Activated CD4-positive, alpha-beta T cell treated with anti-CD3 and anti-CD28 coated beads, Interleukin-2, amount 10 ng/mL, durations not matched to agents 7 days and 5 days (primary cell): ENCODE measurements around the gene KIF22. TPM values are rescaled to one million over a fixed set of nuclear protein-coding genes. Genes with fewer than 3 reads are reported as not detected.
"Not testable (repeated sequence)": the region's sequence is repeated elsewhere in the genome, so short reads cannot be mapped to it uniquely, and the experiment has no call there.

Experiments used
- CTCF ChIA-PET: fragments of 350-600 bp; sonication (Branson Sonifier 250); formaldehyde crosslinking; loops from one replicate; lab custom pipeline; 2021; ENCODE audit warnings: antibody characterized with exemption; lab: Charles Lee
- POLR2A ChIA-PET: fragments of 350-600 bp; sonication (Branson Sonifier 250); formaldehyde crosslinking; loops from one replicate; lab custom pipeline; 2021; ENCODE audit warnings: antibody characterized with exemption; lab: Charles Lee
- DNase-seq: peaks from one replicate; pipeline ENCODE4 v3.0.0-alpha.2; 2020
- H3K27ac Mint-ChIP-seq: one replicate; pipeline ENCODE4 v1.8.0; 2021; ENCODE audit warnings: mild to moderate bottlenecking, moderate library complexity, mixed read lengths
- H3K27me3 Mint-ChIP-seq: one replicate; pipeline ENCODE4 v1.8.0; 2021; ENCODE audit warnings: mixed read lengths
- H3K36me3 Mint-ChIP-seq: one replicate; pipeline ENCODE4 v1.8.0; 2021; ENCODE audit warnings: low read depth, mixed read lengths
- H3K4me1 Mint-ChIP-seq: one replicate; pipeline ENCODE4 v1.8.0; 2021; ENCODE audit warnings: mixed read lengths
- H3K4me3 Mint-ChIP-seq: one replicate; pipeline ENCODE4 v1.8.0; 2021; ENCODE audit warnings: mild to moderate bottlenecking, moderate library complexity, mixed read lengths
- H3K9me3 Mint-ChIP-seq: one replicate; pipeline ENCODE4 v1.8.0; 2021; ENCODE audit warnings: mixed read lengths
- total RNA-seq, 2 experiments: library from RNA; stranded (reverse); gene quantifications; one replicate each; pipeline ENCODE4 v1.2.3, GENCODE V29; 2021

The KIF22 gene
- total RNA-seq, 2 experiments from 2014 or later: 244 to 253 TPM

DNA sequence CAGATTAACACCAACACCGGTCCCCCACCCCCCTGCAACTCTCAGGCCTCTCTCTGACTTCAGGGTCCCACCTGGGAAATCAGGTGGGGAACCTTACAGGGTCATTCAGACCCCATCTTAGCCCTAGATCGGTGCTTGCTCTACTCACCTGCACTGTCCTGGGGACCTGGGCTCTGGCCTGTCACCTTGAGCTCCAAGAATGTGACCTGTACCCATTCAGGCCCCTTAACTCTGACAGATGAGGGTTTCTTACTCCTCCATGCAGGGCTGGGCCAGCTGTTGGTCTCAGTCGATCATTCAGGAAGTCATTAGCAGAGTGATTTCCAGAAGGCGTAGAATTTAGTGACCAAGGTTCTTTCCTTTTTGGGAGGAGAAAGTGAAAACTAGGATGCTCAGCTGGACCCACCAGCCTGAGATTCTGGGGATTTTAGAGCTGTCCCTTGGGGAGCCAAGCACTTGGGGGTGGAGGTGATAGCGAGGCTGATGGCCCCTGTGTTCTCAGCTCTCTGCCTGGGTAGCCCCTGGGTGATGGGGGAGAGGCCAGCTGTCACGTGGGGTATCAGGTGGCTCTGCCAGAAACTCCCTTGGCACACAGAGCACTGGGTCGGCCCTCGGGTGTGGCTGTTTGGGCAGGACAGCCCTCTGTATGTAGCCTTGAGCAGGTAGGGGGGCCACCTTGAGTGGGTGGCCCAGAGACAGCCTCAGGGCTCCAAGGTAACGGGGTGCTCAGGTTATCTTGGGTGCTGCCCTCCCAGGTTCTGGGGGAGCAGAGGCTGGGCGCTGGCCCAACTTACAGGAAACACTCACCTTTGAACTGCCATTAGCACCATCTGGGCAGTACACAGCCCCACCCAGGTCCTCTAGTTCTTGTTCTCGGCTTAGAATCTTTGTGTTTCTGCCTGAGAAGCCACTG, 30.4 kb downstream of the KIF22 start:
- peak; percentile 50 for DNase-seq
- ChIA-PET POLR2A (no interaction called here), CTCF (interaction anchor here (0.6 to 8.8 kb wide), 11 partner anchors 12 to 271 kb away, joined by 3 to 46 read pairs (median 3); partner anchors contain the start of genes CDIPT, KIF22, MAZ and TBX6)
- Mint-ChIP-seq H3K4me3 (peak overlapping the region; percentile 91), H3K9me3 (no peaks in the 10 kb centered on the region), H3K4me1 (peaks cover 70% of the 10 kb centered on the region), H3K36me3 (peaks cover 48% of the 10 kb centered on the region), H3K27ac (peak overlapping the region; percentile 84), H3K27me3 (no peaks in the 10 kb centered on the region)

DNA sequence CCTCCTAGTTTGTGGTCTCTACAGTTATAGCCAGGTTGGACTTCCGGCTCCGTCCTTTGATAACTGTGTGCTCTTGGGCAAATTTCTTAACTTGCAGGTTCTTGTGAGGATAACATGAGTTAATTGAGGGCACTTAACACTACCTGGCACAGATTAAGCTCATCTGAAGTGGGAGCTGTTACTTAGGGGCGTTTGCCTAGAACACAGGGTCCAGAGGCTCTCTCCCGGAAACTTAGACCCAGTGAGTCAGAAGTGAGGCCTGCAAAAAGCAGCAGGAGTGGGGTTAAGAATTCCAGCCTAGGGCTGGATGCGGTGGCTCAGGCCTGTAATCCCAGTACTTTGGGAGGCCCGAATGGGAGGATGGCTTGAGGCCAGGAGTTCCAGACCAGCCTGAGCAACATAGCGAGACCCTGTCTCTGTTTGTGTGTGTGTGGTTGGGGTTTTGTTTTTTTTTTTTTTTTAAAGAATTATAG, 31.1 kb downstream of the KIF22 start:
- Mint-ChIP-seq H3K27ac (peak overlapping the region; percentile 84), H3K9me3 (no peaks in the 10 kb centered on the region), H3K27me3 (no peaks in the 10 kb centered on the region), H3K4me3 (peak overlapping the region; percentile 91), H3K4me1 (peaks cover 76% of the 10 kb centered on the region), H3K36me3 (peaks cover 47% of the 10 kb centered on the region)
- ChIA-PET POLR2A (interaction anchor here (0.7 kb wide), 1 partner anchor 11 kb away, joined by 4 read pairs; no protein-coding TSS in a partner anchor), CTCF (interaction anchor here (0.6 to 7.2 kb wide), 6 partner anchors 13 to 270 kb away, joined by 3 to 41 read pairs (median 11); partner anchors contain the start of genes MAZ and TBX6)
- no peak for DNase-seq

GRCh38 chr16:29824589-29825144, 34.1 kb downstream of the KIF22 start:
- CTCF ChIA-PET: interaction anchor here (0.6 to 7.2 kb wide), 9 partner anchors 8 to 277 kb away, joined by 3 to 39 read pairs (median 4); partner anchors contain the start of genes DOC2A, MAZ and PAGR1
- no peak for DNase-seq
- Mint-ChIP-seq H3K4me1 (peaks cover 72% of the 10 kb centered on the region), H3K27ac (peak overlapping the region; percentile 74), H3K9me3 (no peaks in the 10 kb centered on the region), H3K27me3 (no peaks in the 10 kb centered on the region), H3K36me3 (peaks cover 28% of the 10 kb centered on the region), H3K4me3 (peak overlapping the region; percentile 26)
- POLR2A ChIA-PET: no interaction called here

- DNase-seq: peak; percentile 63
- CTCF ChIA-PET: interaction anchor here (0.6 to 3.6 kb wide), 8 partner anchors 9 to 278 kb away, joined by 3 to 19 read pairs (median 5); partner anchors contain the start of genes KCTD13 and PAGR1
- Mint-ChIP-seq H3K4me3 (peak overlapping the region; percentile 26), H3K27me3 (no peaks in the 10 kb centered on the region), H3K36me3 (peaks cover 27% of the 10 kb centered on the region), H3K9me3 (no peaks in the 10 kb centered on the region), H3K27ac (peak overlapping the region; percentile 74), H3K4me1 (peaks cover 70% of the 10 kb centered on the region)
- POLR2A ChIA-PET: no interaction called here
Observed at GRCh38 chr16:29825145-29826044, 34.8 kb downstream of the KIF22 start.

DNA sequence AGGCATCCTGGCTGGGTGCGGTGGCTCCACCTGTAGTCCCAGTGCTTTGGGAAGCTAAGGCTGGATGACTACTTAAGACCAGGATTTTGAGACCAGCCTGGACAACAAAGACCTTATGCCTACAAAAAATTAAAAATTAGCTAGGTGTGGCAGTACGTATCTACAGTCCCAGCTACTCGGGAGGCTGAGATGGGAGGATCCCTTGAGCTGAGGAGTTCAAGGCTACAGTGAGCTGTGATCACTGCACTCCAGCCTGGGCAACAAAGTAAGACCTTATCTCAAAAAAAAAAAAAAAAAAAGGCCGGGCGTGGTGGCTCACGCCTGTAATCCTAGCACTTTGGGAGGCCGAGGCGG, 35.8 kb downstream of the KIF22 start:
- ChIA-PET CTCF (interaction anchor here (0.6 to 3.6 kb wide), 11 partner anchors 10 to 1322 kb away, joined by 3 to 19 read pairs (median 5); partner anchors contain the start of genes CDIPT, KCTD13 and PAGR1), POLR2A (interaction anchor here (0.6 to 1.0 kb wide), 2 partner anchors 12 to 193 kb away, joined by 3 to 4 read pairs; no protein-coding TSS in a partner anchor)
- DNase-seq: no peak
- Mint-ChIP-seq H3K4me1 (peaks cover 70% of the 10 kb centered on the region), H3K27me3 (no peaks in the 10 kb centered on the region), H3K9me3 (no peaks in the 10 kb centered on the region), H3K36me3 (peaks cover 27% of the 10 kb centered on the region), H3K27ac (peak overlapping the region; percentile 92), H3K4me3 (peak overlapping the region; percentile 71)

DNA sequence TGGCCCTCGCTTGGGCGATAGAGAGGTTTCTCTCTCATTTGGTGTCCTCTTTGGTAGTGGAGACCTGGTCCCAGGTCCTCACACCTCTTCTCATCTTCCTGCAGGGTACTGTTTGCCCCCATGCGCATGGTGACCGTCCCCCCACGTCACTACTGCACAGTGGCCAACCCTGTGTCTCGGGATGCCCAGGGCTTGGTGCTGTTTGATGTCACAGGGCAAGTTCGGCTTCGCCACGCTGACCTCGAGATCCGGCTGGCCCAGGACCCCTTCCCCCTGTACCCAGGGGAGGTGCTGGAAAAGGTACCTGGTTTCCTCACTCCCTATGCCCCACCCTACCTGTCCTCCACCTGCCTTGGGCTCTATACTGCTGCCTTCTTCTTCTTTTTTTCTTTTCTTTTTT, 40.2 kb downstream of the KIF22 start:
- peaks cover 37% of the 10 kb centered on the region for H3K36me3 Mint-ChIP-seq
- DNase-seq: no peak
- POLR2A ChIA-PET: no interaction called here
- CTCF ChIA-PET: no interaction called here
- H3K4me3 Mint-ChIP-seq: no peak overlapping the region
- H3K4me1 Mint-ChIP-seq: peaks cover 32% of the 10 kb centered on the region
- no peaks in the 10 kb centered on the region for H3K27me3 Mint-ChIP-seq
- no peak overlapping the region for H3K27ac Mint-ChIP-seq
- H3K9me3 Mint-ChIP-seq: no peaks in the 10 kb centered on the region

- H3K4me3 Mint-ChIP-seq: no peak overlapping the region
- DNase-seq: no peak
- no peaks in the 10 kb centered on the region for H3K9me3 Mint-ChIP-seq
- ChIA-PET CTCF (no interaction called here), POLR2A (no interaction called here)
- H3K27ac Mint-ChIP-seq: peak overlapping the region; percentile 54
- peaks cover 42% of the 10 kb centered on the region for H3K36me3 Mint-ChIP-seq
- peaks cover 26% of the 10 kb centered on the region for H3K4me1 Mint-ChIP-seq
- no peaks in the 10 kb centered on the region for H3K27me3 Mint-ChIP-seq
Observed at GRCh38 chr16:29831490-29831889, 40.9 kb downstream of the KIF22 start.

DNA sequence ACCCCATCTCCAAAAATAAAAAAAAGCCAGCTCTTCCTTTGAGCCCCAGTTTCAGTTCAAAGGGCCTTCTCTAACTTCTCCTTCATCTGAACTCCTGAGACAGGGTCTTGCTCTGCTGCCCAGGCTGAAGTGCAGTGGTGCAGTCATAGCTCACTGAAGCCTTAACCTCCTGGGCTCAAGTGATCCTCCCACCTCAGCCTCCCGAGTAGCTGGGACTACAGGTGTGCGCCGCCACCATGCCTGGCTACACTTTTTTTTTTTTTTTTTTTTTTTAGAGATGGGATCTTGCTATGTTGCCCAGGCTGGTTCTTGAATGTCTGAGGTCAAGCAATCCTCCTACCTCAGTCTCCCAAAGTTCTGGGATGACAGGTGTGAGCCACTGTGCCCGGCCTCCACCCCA, 42.7 kb downstream of the KIF22 start:
- not testable (repeated sequence) for H3K27ac Mint-ChIP-seq, H3K4me3 Mint-ChIP-seq, DNase-seq, H3K27me3 Mint-ChIP-seq, H3K9me3 Mint-ChIP-seq
- H3K4me1 Mint-ChIP-seq: peaks cover 12% of the 10 kb centered on the region
- peaks cover 50% of the 10 kb centered on the region for H3K36me3 Mint-ChIP-seq
- ChIA-PET CTCF (interaction anchor here (0.8 to 1.5 kb wide), 3 partner anchors 12 to 192 kb away, joined by 3 to 5 read pairs (median 3); no protein-coding TSS in a partner anchor), POLR2A (interaction anchor here (0.7 kb wide), 1 partner anchor 77 kb away, joined by 4 read pairs; no protein-coding TSS in a partner anchor)

DNA sequence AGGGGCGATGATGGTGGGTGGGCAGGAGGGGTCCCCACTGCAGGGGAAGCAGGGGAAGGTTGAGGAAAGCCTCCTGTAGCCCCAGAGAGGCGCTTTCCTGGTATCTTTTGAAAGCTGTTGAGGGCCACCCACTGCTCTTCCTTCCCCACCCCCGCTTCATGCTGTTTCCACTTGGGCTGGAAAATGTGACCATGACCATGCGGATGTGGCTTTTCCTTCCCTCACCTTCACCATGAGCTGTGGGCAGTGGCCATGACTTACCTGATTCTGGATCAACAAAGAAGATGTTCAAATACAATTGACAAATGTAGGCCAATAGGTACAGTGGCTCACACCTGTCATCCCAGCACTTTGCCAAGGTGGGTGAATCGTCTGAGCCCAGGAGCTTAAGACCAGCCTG, 43.5 kb downstream of the KIF22 start:
- Mint-ChIP-seq H3K27me3 (no peaks in the 10 kb centered on the region), H3K4me3 (no peak overlapping the region), H3K9me3 (no peaks in the 10 kb centered on the region), H3K4me1 (peaks cover 7% of the 10 kb centered on the region), H3K36me3 (peaks cover 50% of the 10 kb centered on the region), H3K27ac (no peak overlapping the region)
- CTCF ChIA-PET: interaction anchor here (0.6 to 1.1 kb wide), 3 partner anchors 18 to 139 kb away, joined by 3 to 4 read pairs (median 4); partner anchors contain the start of gene PAGR1
- POLR2A ChIA-PET: no interaction called here
- no peak for DNase-seq

DNA sequence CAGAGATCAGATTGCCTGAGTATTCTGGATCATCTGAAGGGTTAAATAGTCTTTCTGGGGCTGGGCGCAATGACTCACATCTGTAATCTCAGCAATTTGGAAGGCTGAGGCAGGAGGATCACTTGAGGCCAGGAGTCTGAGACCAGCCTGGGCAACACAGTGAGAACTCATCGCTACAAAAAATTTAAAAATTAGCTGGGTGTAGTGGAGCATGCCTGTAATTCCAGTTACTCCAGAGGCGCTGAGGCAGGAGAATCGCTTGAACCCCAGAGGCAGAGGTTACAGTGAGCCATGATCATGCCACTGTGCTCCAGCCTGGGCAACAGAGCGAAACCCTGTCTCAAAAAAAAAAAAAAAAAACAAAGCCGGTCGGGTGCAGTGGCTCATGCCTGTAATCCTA, 45.4 kb downstream of the KIF22 start:
- H3K27ac Mint-ChIP-seq: no peak overlapping the region
- CTCF ChIA-PET: interaction anchor here (3.3 kb wide), 1 partner anchor 12 kb away, joined by 11 read pairs; no protein-coding TSS in a partner anchor
- no peaks in the 10 kb centered on the region for H3K9me3 Mint-ChIP-seq
- POLR2A ChIA-PET: no interaction called here
- no peaks in the 10 kb centered on the region for H3K27me3 Mint-ChIP-seq
- no peak for DNase-seq
- no peak overlapping the region for H3K4me3 Mint-ChIP-seq
- H3K4me1 Mint-ChIP-seq: peaks cover 2% of the 10 kb centered on the region
- H3K36me3 Mint-ChIP-seq: peaks cover 56% of the 10 kb centered on the region

DNA sequence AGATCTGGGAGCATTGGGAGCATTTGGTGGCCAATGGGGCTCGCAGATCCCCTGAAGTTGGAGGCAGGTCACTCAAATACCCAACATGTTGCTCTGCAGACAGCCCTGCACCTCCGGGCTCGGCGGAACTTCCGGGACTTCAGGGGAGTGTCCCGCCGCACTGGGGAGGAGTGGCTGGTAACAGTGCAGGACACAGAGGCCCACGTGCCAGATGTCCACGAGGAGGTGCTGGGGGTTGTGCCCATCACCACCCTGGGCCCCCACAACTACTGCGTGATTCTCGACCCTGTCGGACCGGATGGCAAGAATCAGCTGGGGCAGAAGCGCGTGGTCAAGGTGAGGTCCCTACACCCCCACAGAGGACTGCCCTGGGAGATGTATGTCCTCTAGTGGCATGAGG, 46.1 kb downstream of the KIF22 start:
- Mint-ChIP-seq H3K27me3 (no peaks in the 10 kb centered on the region), H3K4me1 (peaks cover 2% of the 10 kb centered on the region), H3K9me3 (no peaks in the 10 kb centered on the region), H3K36me3 (peaks cover 51% of the 10 kb centered on the region), H3K4me3 (no peak overlapping the region), H3K27ac (no peak overlapping the region)
- ChIA-PET CTCF (interaction anchor here (3.3 kb wide), 1 partner anchor 12 kb away, joined by 11 read pairs; no protein-coding TSS in a partner anchor), POLR2A (no interaction called here)
- DNase-seq: no peak
